ENCODE results near the gene CFP.

CFP gene

GRCh38 chrX:47574076-47574546, 55.6 kb downstream of the CFP start:
- Histone ChIP-seq H2AFZ (ENCODE audit: low read length, unreplicated experiment) (no peak overlapping the region), H3K4me3 (ENCODE audit: low read depth, low read length) (no peak overlapping the region), H3K27ac (ENCODE audit: low read depth, low read length) (no peak overlapping the region)

GRCh38 chrX:47573341-47574075, 56.2 kb downstream of the CFP start:
- Histone ChIP-seq H3K27me3 (ENCODE audit: insufficient read depth, low read length) (no peaks in the 10 kb centered on the region), H3K4me1 (ENCODE audit: control insufficient read depth, insufficient read depth, low read length, unreplicated experiment) (peaks cover 13% of the 10 kb centered on the region), H3K79me2 (ENCODE audit: control insufficient read depth, insufficient read depth, low read length, unreplicated experiment) (no peaks in the 10 kb centered on the region), H2AFZ (ENCODE audit: low read length, unreplicated experiment) (no peak overlapping the region), H3K27ac (ENCODE audit: low read depth, low read length) (no peak overlapping the region), H3K4me3 (ENCODE audit: low read depth, low read length) (no peak overlapping the region), H3K36me3 (ENCODE audit: insufficient read depth, low read length) (peaks cover 5% of the 10 kb centered on the region; the same call in 1 of the 2 replicates)

More at GRCh38 chrX:47574076-47574546, 55.6 kb downstream of the CFP start:
- no peaks in the 10 kb centered on the region for H3K79me2 ChIP-seq (ENCODE audit: control insufficient read depth, insufficient read depth, low read length, unreplicated experiment)
- peaks cover 5% of the 10 kb centered on the region; the same call in 1 of the 2 replicates for H3K36me3 ChIP-seq (ENCODE audit: insufficient read depth, low read length)
- H3K27me3 ChIP-seq (ENCODE audit: insufficient read depth, low read length): no peaks in the 10 kb centered on the region
- H3K4me1 ChIP-seq (ENCODE audit: control insufficient read depth, insufficient read depth, low read length, unreplicated experiment): peaks cover 19% of the 10 kb centered on the region
